Pancreas (tissue), 10 donors: ENCODE results near the gene BCL11A. TPM values are rescaled to one million over a fixed set of nuclear protein-coding genes. Genes with fewer than 3 reads are reported as not detected.

Experiments
- ATAC-seq, 4 donors: fragments of 200-7000 bp; cut with Tn5 transposase; one replicate each; pipeline versions ENCODE4 v1.8.0 to v1.9.1; 2020; ENCODE audit warnings: mild to moderate bottlenecking in 4 of 4, moderate library complexity in 4 of 4
- DNase-seq, 6 donors: peaks; one replicate each; pipeline ENCODE4 v3.0.0-alpha.2; 2020
- FAIRE-seq: peaks from 2 replicates; lab custom pipeline; 2012; peaks lifted over from hg19 to GRCh38; lab: Jason Lieb, UNC
- H3K27ac ChIP-seq, 4 donors: fragments of 200-600 bp; sonication (generic); 1 replicate in 3 of 4; 2 replicates in 1 of 4; pipeline versions ENCODE4 v1.5.0 to v1.8.0; 2020
- H3K27me3 ChIP-seq, 4 donors: fragments of 200-600 bp; one replicate each; pipeline ENCODE4 v1.8.0; 2021
- H3K36me3 ChIP-seq, 3 donors: fragments of 200-600 bp; sonication (generic) in 1 of 3; one replicate each; pipeline versions ENCODE4 v1.5.0 to v1.8.0; 2020 to 2021
- H3K4me1 ChIP-seq, 3 donors: fragments of 200-600 bp; one replicate each; pipeline ENCODE4 v1.8.0; 2021
- H3K4me3 ChIP-seq, 4 donors: fragments of 200-600 bp; sonication (generic) in 2 of 4; one replicate each; pipeline versions ENCODE4 v1.5.0 to v1.8.0; 2020 to 2021
- H3K9me3 ChIP-seq, 4 donors: fragments of 200-600 bp; one replicate each; pipeline ENCODE4 v1.8.0; 2021
- WGBS, 2 donors: extraction: QIAGEN DNeasy Blood & Tissue Kit; methylation state at CpG; one replicate each; pipeline ENCODE4 v1.1.7; 2013; 5-methylcytosine and 5-hydroxymethylcytosine counted together
- intact Hi-C, 3 donors: fragments of 100-400 bp; cut with DNase I; formaldehyde crosslinking; loops; one replicate each; pipeline versions ENCODE4 v1.11.1 to v1.14.2; 2022
- polyA plus RNA-seq, 2 donors: library from polyadenylated mRNA; stranded (reverse); fragments of 200-250 nt; gene quantifications; one replicate each; pipeline ENCODE4 v1.2.3, GENCODE V29; 2013
- total RNA-seq, 6 donors: library from RNA; stranded (reverse); fragmentation: NEBNext Ultra II Directional in 4 of 6; extraction: Animal tissue kit (Norgen Biotek cat#: 25700) in 4 of 6; gene quantifications; one replicate each; pipeline versions ENCODE4 v1.2.1 to v1.2.4, GENCODE V29; 2021 to 2023
- TF ChIP-seq, protein P1 (sequence below), 4 donors: fragments of 200-600 bp; sonication (generic) in 3 of 4; IDR thresholded peaks; one replicate each; pipeline versions ENCODE4 v1.5.0 to v1.8.0; 2021; ENCODE audit warnings: antibody characterized with exemption in 4 of 4
- donor health status: healthy with polysubstance abuse.
- donor health status: DM: no; HTN: no; CAD: no; lungs with moderate emphysema.
- donor health status: DM: no; HTN: no; CAD: no.
- donor health status: control.
- donor health status: control.
- donor health status: Bipolar disorder and iron deficiency.
- donor health status: DM: yes; HTN: yes; CAD: no.
- donor health status: DM: no; HTN: no; CAD: no.
- donor health status: DM: no; HTN: no; CAD: no.
- donor health status: DM: yes; HTN: yes; CAD: no.

BCL11A gene
- total and polyA plus RNA-seq, 8 donors: 4.4 to 16.1 (median 11.7) TPM

DNA sequence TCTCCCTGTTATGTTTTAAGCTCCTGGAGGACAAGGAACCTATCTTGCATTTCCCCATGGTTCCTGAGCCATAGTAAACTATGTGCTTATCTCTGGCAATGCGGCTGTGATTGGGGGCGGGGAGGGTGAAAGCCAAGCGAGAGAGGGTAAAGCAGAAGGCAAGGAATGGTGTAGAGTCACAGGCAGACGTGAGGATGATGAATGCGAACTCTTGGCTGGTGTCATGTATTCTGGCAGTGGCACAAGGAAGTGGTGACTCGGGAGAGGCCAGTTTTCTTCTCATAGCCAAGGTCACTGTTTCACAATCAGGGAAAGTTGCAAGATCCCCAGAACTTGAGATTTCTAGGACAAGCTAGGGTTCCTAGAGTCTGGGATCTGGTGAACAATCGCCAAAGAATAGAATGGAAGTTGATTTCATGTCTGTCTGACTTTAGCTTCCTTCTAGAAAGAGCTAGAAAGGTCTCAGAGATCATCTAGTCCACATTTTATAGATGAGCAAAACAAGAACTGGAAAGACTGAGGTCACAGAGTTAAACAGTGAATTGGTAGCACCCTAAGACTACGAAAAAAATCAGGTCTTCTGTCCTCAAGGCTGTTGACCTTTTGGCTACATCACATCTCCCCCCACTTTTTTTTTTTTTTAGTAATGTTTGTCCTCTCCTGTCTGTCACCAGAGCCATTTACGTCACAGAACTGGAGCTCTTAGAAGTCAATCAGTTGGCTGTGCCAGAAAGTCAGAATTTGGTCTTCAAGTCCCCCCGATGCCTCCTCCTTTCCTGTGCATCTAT lies 137.0 kb downstream of the BCL11A start:
- FAIRE-seq (no peak), ATAC-seq (peak; percentile 94 to 98 (median 96)), DNase-seq (peak in 5 of 6 donors; percentile 65 to 85 (median 78))
- Histone ChIP-seq H3K9me3 (no peaks in the 10 kb centered on the region), H3K27ac (peak overlapping the region; percentile 22 to 76 (median 47)), H3K36me3 (no peaks in the 10 kb centered on the region), H3K27me3 (no peaks in the 10 kb centered on the region), H3K4me3 (no peak overlapping the region), H3K4me1 (peaks cover 0 to 11% (median 7%) of the 10 kb centered on the region in 3 donors)
- intact Hi-C loops: no loop called here
- WGBS, 2 donors: 18 to 23% methylated on average over 10 of the region's 10 CpGs
- TF ChIP-seq, protein P1, sequence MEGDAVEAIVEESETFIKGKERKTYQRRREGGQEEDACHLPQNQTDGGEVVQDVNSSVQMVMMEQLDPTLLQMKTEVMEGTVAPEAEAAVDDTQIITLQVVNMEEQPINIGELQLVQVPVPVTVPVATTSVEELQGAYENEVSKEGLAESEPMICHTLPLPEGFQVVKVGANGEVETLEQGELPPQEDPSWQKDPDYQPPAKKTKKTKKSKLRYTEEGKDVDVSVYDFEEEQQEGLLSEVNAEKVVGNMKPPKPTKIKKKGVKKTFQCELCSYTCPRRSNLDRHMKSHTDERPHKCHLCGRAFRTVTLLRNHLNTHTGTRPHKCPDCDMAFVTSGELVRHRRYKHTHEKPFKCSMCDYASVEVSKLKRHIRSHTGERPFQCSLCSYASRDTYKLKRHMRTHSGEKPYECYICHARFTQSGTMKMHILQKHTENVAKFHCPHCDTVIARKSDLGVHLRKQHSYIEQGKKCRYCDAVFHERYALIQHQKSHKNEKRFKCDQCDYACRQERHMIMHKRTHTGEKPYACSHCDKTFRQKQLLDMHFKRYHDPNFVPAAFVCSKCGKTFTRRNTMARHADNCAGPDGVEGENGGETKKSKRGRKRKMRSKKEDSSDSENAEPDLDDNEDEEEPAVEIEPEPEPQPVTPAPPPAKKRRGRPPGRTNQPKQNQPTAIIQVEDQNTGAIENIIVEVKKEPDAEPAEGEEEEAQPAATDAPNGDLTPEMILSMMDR (IDR thresholded peaks at IDR 0.05): no peak

DNA sequence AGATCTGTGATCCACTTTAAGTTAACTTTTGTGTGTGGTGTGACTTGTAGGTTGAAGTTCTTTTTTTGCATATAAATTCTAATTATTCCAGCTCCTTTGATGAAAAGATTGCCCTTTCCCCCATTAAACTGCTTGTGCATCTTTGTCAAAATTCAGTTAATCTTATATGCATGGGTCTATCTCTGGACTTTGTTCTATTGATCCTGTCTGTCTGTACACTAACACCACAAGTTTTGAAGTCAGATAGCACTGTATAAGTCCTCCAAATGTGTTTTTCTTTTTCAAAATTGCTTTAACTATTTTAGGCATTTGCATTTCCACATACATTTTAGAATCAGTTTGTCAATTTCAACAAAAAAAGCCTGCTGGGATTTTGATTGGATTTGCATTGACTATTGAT lies 137.6 kb downstream of the BCL11A start:
- intact Hi-C loops: no loop called here

DNA sequence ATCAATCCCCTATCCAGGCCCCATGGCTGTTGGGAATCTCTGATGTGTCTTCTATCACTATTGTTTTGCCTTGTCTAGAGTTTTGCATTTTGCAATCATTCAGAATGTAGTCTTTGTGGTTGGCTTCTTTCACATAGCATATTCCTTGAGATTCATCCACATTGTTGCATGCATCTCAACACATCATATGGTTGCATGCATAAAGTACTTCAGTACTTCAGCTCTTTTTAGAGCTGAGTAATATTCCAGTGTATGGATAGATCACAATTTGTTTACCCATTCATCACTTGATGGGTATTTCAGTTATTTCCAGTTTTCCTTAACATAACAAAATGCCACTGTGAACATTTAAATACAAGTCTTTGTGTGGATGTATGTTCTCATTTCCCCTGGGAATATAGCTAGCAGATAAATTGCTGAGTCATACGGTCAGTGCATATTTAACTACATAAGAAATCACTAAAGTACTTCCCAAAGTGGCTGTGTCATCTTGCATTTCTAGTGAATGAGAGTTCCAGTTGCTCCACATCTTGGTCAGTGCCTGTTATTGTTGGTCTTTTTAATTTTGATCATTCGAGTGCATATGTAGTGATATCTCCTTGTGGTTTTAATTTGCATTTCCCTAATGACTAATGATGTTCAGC lies 138.8 kb downstream of the BCL11A start:
- WGBS, 2 donors: 90 to 96% methylated on average over 2 of the region's 2 CpGs
- no peak for DNase-seq
- no peak for ATAC-seq
- Histone ChIP-seq H3K36me3 (no peaks in the 10 kb centered on the region), H3K27ac (no peak overlapping the region), H3K4me3 (no peak overlapping the region), H3K9me3 (no peaks in the 10 kb centered on the region), H3K4me1 (peaks cover 0 to 11% (median 7%) of the 10 kb centered on the region in 3 donors), H3K27me3 (no peaks in the 10 kb centered on the region)
- FAIRE-seq: no peak
- intact Hi-C loops: no loop called here
- TF ChIP-seq, protein P1 (IDR thresholded peaks at IDR 0.05): no peak

More for the DNA sequence above, 137.6 kb downstream of the BCL11A start:
- no peaks in the 10 kb centered on the region for H3K27me3 ChIP-seq
- peaks cover 0 to 11% (median 7%) of the 10 kb centered on the region in 3 donors for H3K4me1 ChIP-seq
- peak overlapping the region in 3 of 4 donors; percentile 22 to 76 (median 38) for H3K27ac ChIP-seq
- no peak for FAIRE-seq
- TF ChIP-seq, protein P1 (IDR thresholded peaks at IDR 0.05): no peak
- no peaks in the 10 kb centered on the region for H3K9me3 ChIP-seq
- H3K4me3 ChIP-seq: no peak overlapping the region
- peak in 3 of 4 donors; percentile 12 to 41 (median 24) for ATAC-seq
- no peaks in the 10 kb centered on the region for H3K36me3 ChIP-seq
- no peak for DNase-seq

DNA sequence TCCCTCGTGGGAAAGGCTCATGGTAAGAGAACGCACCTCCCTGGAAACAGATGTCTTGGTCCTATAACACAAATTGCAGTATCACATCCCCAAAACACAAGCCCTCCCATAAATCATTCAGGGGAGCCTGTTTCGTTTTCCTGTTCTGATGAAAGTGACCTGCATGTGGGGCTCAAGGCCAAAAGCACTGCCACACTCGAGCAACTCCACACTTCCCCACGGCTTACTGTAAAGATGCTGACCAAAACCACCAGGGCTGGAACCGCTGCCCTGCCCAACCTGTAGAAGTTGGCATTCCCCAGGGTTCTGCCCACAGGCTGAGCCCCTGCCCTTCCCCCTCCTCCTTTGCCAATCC lies 139.7 kb downstream of the BCL11A start:
- no peak for FAIRE-seq
- intact Hi-C loops: no loop called here
- Histone ChIP-seq H3K4me1 (peaks cover 0 to 11% (median 7%) of the 10 kb centered on the region in 3 donors), H3K9me3 (no peaks in the 10 kb centered on the region), H3K36me3 (no peaks in the 10 kb centered on the region), H3K4me3 (no peak overlapping the region), H3K27ac (no peak overlapping the region), H3K27me3 (no peaks in the 10 kb centered on the region)
- TF ChIP-seq, protein P1 (IDR thresholded peaks at IDR 0.05): no peak
- ATAC-seq: no peak
- WGBS, 2 donors: 78 to 80% methylated on average over 6 of the region's 6 CpGs
- DNase-seq: no peak
